ENCODE results near the gene ADAP1. TPM values are rescaled to one million over a fixed set of nuclear protein-coding genes. Genes with fewer than 3 reads are reported as not detected.
A peak's percentile ranks its signal among the peaks of the same experiment; 100 is the strongest.

Gene ADAP1
- total and polyA plus RNA-seq, 2 of the 13 experiments (the other 11 are each of a cell fraction or from before 2014, with no cell fraction given): 10.5 to 24.6 TPM

DNA sequence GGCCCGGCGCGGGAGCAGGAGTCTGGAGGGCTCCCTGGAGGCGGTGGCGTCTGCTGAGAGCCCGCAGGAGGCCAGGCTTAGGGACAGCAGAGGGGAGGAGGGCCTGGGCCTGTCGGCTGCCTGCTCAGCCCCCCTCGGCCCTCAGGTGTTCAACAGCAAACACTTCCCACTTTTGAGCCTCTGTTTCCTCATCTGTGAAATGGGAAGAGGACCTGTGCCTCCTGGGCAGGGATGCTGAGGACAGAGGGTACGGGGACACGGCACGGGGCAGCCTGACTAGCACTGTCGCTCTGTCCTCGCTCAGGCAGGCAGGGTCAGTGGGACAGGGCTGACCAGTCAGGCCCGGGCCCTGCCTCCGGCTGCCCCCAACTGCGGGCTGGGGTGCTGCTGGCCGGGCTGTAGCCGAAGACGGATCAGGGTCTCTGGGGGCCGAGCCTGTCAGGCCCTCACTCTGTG is 29.2 kb upstream of the ADAP1 start (continued):
- TF ChIP-seq TCF12 (IDR thresholded peaks at IDR 0.05) (no peak), TCF12 (CRISPR knock-in tag; IDR thresholded peaks at IDR 0.05) (0 out of 2 replicates have a peak, but pooled peaks have one; percentile 13), RBAK (CRISPR knock-in tag; IDR thresholded peaks at IDR 0.05) (no peak), BRD4 (CRISPR knock-in tag; IDR thresholded peaks at IDR 0.05) (no peak), CBX5 (CRISPR knock-in tag; IDR thresholded peaks at IDR 0.05; ENCODE audit: borderline replicate concordance) (no peak), PAX8 (CRISPR knock-in tag; IDR thresholded peaks at IDR 0.05; ENCODE audit: borderline replicate concordance) (no peak), ELF3 (CRISPR knock-in tag; IDR thresholded peaks at IDR 0.05) (no peak), ZNF674 (CRISPR knock-in tag; IDR thresholded peaks at IDR 0.05; ENCODE audit: low read depth) (no peak), DNMT1 (CRISPR knock-in tag; IDR thresholded peaks at IDR 0.05) (no peak), HNF4A (CRISPR knock-in tag; IDR thresholded peaks at IDR 0.05) (no peak), ZNF775 (CRISPR knock-in tag; IDR thresholded peaks at IDR 0.05; ENCODE audit: borderline replicate concordance) (no peak), ZNF333 (CRISPR knock-in tag; IDR thresholded peaks at IDR 0.05; ENCODE audit: borderline replicate concordance) (no peak), RARA (CRISPR knock-in tag; IDR thresholded peaks at IDR 0.05) (no peak), MXI1 (IDR thresholded peaks at IDR 0.05; ENCODE audit: borderline replicate concordance, low read depth, low read length) (no peak), NCOA2 (CRISPR knock-in tag; IDR thresholded peaks at IDR 0.05) (no peak), ZNF350 (CRISPR knock-in tag; IDR thresholded peaks at IDR 0.05; ENCODE audit: borderline replicate concordance, low read depth) (no peak; the same call in 1 of the 2 replicates), REST (IDR thresholded peaks at IDR 0.05; ENCODE audit: borderline replicate concordance in 1 of 2, low read depth in 1 of 2, low read length in 2 of 2) (no peak)
- TF ChIP-seq, protein P1, sequence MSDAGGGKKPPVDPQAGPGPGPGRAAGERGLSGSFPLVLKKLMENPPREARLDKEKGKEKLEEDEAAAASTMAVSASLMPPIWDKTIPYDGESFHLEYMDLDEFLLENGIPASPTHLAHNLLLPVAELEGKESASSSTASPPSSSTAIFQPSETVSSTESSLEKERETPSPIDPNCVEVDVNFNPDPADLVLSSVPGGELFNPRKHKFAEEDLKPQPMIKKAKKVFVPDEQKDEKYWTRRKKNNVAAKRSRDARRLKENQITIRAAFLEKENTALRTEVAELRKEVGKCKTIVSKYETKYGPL (CRISPR knock-in tag; IDR thresholded peaks at IDR 0.05): no peak
- TF ChIP-seq, protein P2, sequence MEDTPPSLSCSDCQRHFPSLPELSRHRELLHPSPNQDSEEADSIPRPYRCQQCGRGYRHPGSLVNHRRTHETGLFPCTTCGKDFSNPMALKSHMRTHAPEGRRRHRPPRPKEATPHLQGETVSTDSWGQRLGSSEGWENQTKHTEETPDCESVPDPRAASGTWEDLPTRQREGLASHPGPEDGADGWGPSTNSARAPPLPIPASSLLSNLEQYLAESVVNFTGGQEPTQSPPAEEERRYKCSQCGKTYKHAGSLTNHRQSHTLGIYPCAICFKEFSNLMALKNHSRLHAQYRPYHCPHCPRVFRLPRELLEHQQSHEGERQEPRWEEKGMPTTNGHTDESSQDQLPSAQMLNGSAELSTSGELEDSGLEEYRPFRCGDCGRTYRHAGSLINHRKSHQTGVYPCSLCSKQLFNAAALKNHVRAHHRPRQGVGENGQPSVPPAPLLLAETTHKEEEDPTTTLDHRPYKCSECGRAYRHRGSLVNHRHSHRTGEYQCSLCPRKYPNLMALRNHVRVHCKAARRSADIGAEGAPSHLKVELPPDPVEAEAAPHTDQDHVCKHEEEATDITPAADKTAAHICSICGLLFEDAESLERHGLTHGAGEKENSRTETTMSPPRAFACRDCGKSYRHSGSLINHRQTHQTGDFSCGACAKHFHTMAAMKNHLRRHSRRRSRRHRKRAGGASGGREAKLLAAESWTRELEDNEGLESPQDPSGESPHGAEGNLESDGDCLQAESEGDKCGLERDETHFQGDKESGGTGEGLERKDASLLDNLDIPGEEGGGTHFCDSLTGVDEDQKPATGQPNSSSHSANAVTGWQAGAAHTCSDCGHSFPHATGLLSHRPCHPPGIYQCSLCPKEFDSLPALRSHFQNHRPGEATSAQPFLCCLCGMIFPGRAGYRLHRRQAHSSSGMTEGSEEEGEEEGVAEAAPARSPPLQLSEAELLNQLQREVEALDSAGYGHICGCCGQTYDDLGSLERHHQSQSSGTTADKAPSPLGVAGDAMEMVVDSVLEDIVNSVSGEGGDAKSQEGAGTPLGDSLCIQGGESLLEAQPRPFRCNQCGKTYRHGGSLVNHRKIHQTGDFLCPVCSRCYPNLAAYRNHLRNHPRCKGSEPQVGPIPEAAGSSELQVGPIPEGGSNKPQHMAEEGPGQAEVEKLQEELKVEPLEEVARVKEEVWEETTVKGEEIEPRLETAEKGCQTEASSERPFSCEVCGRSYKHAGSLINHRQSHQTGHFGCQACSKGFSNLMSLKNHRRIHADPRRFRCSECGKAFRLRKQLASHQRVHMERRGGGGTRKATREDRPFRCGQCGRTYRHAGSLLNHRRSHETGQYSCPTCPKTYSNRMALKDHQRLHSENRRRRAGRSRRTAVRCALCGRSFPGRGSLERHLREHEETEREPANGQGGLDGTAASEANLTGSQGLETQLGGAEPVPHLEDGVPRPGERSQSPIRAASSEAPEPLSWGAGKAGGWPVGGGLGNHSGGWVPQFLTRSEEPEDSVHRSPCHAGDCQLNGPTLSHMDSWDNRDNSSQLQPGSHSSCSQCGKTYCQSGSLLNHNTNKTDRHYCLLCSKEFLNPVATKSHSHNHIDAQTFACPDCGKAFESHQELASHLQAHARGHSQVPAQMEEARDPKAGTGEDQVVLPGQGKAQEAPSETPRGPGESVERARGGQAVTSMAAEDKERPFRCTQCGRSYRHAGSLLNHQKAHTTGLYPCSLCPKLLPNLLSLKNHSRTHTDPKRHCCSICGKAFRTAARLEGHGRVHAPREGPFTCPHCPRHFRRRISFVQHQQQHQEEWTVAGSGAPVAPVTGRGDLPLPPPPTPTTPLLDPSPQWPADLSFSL (CRISPR knock-in tag; IDR thresholded peaks at IDR 0.05): no peak
- TF ChIP-seq, protein P3, sequence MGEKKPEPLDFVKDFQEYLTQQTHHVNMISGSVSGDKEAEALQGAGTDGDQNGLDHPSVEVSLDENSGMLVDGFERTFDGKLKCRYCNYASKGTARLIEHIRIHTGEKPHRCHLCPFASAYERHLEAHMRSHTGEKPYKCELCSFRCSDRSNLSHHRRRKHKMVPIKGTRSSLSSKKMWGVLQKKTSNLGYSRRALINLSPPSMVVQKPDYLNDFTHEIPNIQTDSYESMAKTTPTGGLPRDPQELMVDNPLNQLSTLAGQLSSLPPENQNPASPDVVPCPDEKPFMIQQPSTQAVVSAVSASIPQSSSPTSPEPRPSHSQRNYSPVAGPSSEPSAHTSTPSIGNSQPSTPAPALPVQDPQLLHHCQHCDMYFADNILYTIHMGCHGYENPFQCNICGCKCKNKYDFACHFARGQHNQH (CRISPR knock-in tag; IDR thresholded peaks at IDR 0.05): no peak
